K562 (cell line): ENCODE data around the gene SCARF2. TPM values are rescaled to one million over a fixed set of nuclear protein-coding genes. Genes with fewer than 3 reads are reported as not detected.

Experiments
- CREM ChIP-seq: IDR thresholded peaks from 2 replicates; pipeline ENCODE4 v1.6.1; 2014; ENCODE audit warnings: antibody characterized with exemption, low read depth
- E2F3 ChIP-seq: fragments of 250-450 bp; sonication (Bioruptor Pico); IDR thresholded peaks from 2 replicates; pipeline ENCODE4 v1.4.0; 2020; ENCODE audit warnings: mild to moderate bottlenecking
- E4F1 ChIP-seq: fragments of 250-450 bp; sonication (Bioruptor Pico); IDR thresholded peaks from 2 replicates; pipeline ENCODE4 v1.5.0; 2021; ENCODE audit warnings: mild to moderate bottlenecking, borderline replicate concordance
- FOXP1 ChIP-seq: sonication (generic); formaldehyde crosslinking; IDR thresholded peaks from 2 replicates; pipeline ENCODE4 v1.8.0; 2022; ENCODE audit warnings: mild to moderate bottlenecking, missing genetic modification reagents
- HBP1 ChIP-seq: fragments of 450-650 bp; formaldehyde crosslinking; IDR thresholded peaks from 2 replicates; pipeline ENCODE4 v1.4.0; 2022; ENCODE audit warnings: missing genetic modification characterization
- HOXB6 ChIP-seq: fragments of 250-450 bp; sonication (Bioruptor Pico); IDR thresholded peaks from 2 replicates; pipeline ENCODE4 v1.5.1; 2022; ENCODE audit warnings: mild to moderate bottlenecking, borderline replicate concordance
- MAFK ChIP-seq: IDR thresholded peaks from 2 replicates; pipeline ENCODE4 v1.6.1; 2011; ENCODE audit warnings: low read length, improper control_type of control experiment
- MYC ChIP-seq, 2 experiments: fragments of 250-450 bp in 1 of 2; sonication (Bioruptor Pico) in 1 of 2; IDR thresholded peaks; 2 replicates each; pipeline versions ENCODE4 v1.5.1 to v1.6.1; 2012 to 2021; ENCODE audit warnings: low read depth in 2 of 2, borderline replicate concordance in 1 of 2, improper control_type of control experiment in 1 of 2, low read length in 1 of 2, mild to moderate bottlenecking in 1 of 2, moderate library complexity in 1 of 2
- RAD21 ChIP-seq, 2 experiments: fragments of 250-450 bp in 1 of 2; fragments of 450-650 bp in 1 of 2; sonication (Bioruptor Pico) in 1 of 2; formaldehyde crosslinking in 1 of 2; IDR thresholded peaks in 1 of 2; conservative IDR thresholded peaks in 1 of 2; 2 replicates each; pipeline versions ENCODE4 v1.4.0 to v1.8.0; 2020 to 2022; ENCODE audit warnings: mild to moderate bottlenecking in 2 of 2, moderate library complexity in 1 of 2
- RBM15 ChIP-seq: fragments of 200-400 bp; formaldehyde crosslinking; IDR thresholded peaks from 2 replicates; pipeline ENCODE4 v1.6.1; 2018; ENCODE audit warnings: mild to moderate bottlenecking, low read length, moderate library complexity; ENCODE audit not compliant: insufficient read depth
- RCOR1 ChIP-seq, 2 experiments: IDR thresholded peaks; 2 replicates each; pipeline ENCODE4 v1.6.1; 2012; ENCODE audit warnings: low read depth in 2 of 2, low read length in 2 of 2, borderline replicate concordance in 1 of 2, improper control_type of control experiment in 1 of 2
- TCF7 ChIP-seq: sonication (generic); IDR thresholded peaks from 2 replicates; pipeline ENCODE4 v1.6.1; 2016; ENCODE audit warnings: antibody characterized with exemption, borderline replicate concordance
- ZC3H4 ChIP-seq: sonication (generic); formaldehyde crosslinking; IDR thresholded peaks from 2 replicates; pipeline ENCODE4 v1.9.0; 2021; ENCODE audit warnings: missing genetic modification reagents, borderline replicate concordance
- ZNF512 ChIP-seq: IDR thresholded peaks from 2 replicates; pipeline ENCODE4 v1.6.1; 2016; ENCODE audit warnings: missing genetic modification characterization, missing compliant biosample characterization
- ZNF592 ChIP-seq: fragments of 450-650 bp; IDR thresholded peaks from 2 replicates; pipeline ENCODE4 v1.6.1; 2017; ENCODE audit warnings: antibody characterized with exemption, mild to moderate bottlenecking
- ZNF668 ChIP-seq: fragments of 250-450 bp; sonication (Bioruptor Pico); IDR thresholded peaks from 2 replicates; pipeline ENCODE4 v1.8.0; 2022; ENCODE audit warnings: mild to moderate bottlenecking, inconsistent platforms
- polyA plus RNA-seq, 8 experiments: library from polyadenylated mRNA; depleted of rRNA in 4 of 8; stranded (reverse) in 5 of 8; unstranded in 3 of 8; fragments of >200 nt; fragmentation: Nextera tagmentation in 2 of 8; fragmentation: Illumina TruSeq in 1 of 8; extraction: Ambion mirVana in 2 of 8; extraction: Trizol in 1 of 8; gene quantifications; 2 replicates each; pipeline versions ENCODE4 v1.2.1 to v1.2.3, GENCODE V29; 2011 to 2014; ENCODE audit warnings: inconsistent platforms in 1 of 8, missing spikeins in 1 of 8
- total RNA-seq, 7 experiments: library from RNA; depleted of rRNA in 6 of 7; stranded (reverse); fragments of >200 nt in 6 of 7; fragmentation: Illumina TruSeq in 2 of 7; extraction: Trizol in 2 of 7; gene quantifications; 2 replicates each; pipeline versions ENCODE4 v1.2.1 to v1.2.3, GENCODE V29; 2011 to 2021; ENCODE audit warnings: low replicate concordance in 1 of 7

Gene SCARF2
- total and polyA plus RNA-seq, 9 of the 15 experiments (the other 6 are each of a cell fraction or from before 2014, with no cell fraction given), result 0.06 to 0.32 (median 0.21) TPM; not detected in 5

- no peak for TF ChIP-seq E4F1
- no peak for TF ChIP-seq RBM15
- no peak for TF ChIP-seq ZNF512
- TF ChIP-seq RAD21 (CRISPR knock-in tag; conservative IDR thresholded peaks at IDR 0.05 in 1 of 2, IDR thresholded peaks at IDR 0.05 in 1 of 2), result no peak
- TF ChIP-seq RCOR1 (IDR thresholded peaks at IDR 0.05; ENCODE audit: borderline replicate concordance in 1 of 2, low read depth in 2 of 2, low read length in 2 of 2), result 0 out of 4 replicates have a peak, but pooled peaks of 1 of the 2 experiments have one; percentile 2
- 0 out of 2 replicates have a peak, but pooled peaks have one; percentile 55 for TF ChIP-seq HOXB6 (CRISPR knock-in tag)
- no peak for TF ChIP-seq HBP1 (CRISPR knock-in tag)
- peak; percentile 90; the same call in 1 of the 2 replicates for TF ChIP-seq FOXP1 (CRISPR knock-in tag)
- no peak for TF ChIP-seq ZNF668 (CRISPR knock-in tag)
- peak; percentile 49; the same call in 1 of the 2 replicates for TF ChIP-seq MYC (IDR thresholded peaks at IDR 0.05; ENCODE audit: low read depth, low read length)
- TF ChIP-seq MYC (CRISPR knock-in tag; IDR thresholded peaks at IDR 0.05; ENCODE audit: borderline replicate concordance, low read depth), result peak; percentile 71; the same call in 1 of the 2 replicates
- TF ChIP-seq MAFK, result 0 out of 2 replicates have a peak, but pooled peaks have one; percentile 9
- TF ChIP-seq TCF7, result no peak
- no peak for TF ChIP-seq ZNF592
- TF ChIP-seq CREM, result 0 out of 2 replicates have a peak, but pooled peaks have one; percentile 3
- TF ChIP-seq ZC3H4 (CRISPR knock-in tag), result no peak; the same call in 1 of the 2 replicates
- peak; percentile 39; the same call in 1 of the 2 replicates for TF ChIP-seq E2F3
These were observed 25.0 kb downstream of the SCARF2 start (continued) for GRCh38 chr22:20412474-20413216.
